Epithelial cell of proximal tubule (primary cell): ENCODE measurements around the gene RAD51D. TPM values are rescaled to one million over a fixed set of nuclear protein-coding genes. Genes with fewer than 3 reads are reported as not detected.
"Not testable (repeated sequence)": the region's sequence is repeated elsewhere in the genome, so short reads cannot be mapped to it uniquely, and the experiment has no call there.

Source experiments
- DNase-seq: peaks from one replicate; pipeline ENCODE4 v3.0.0-alpha.2; 2011; ENCODE audit warnings: low read depth
- H3K4me3 ChIP-seq: 2 replicates; pipeline ENCODE4 v1.5.1; 2011; ENCODE audit warnings: low read depth, mild to moderate bottlenecking, low read length
- CTCF ChIP-seq: conservative IDR thresholded peaks from 2 replicates; pipeline ENCODE4 v1.5.1; 2012; ENCODE audit warnings: low read depth, mild to moderate bottlenecking, low read length
- total RNA-seq: library from RNA; depleted of rRNA; stranded (reverse); fragments of >200 nt; gene quantifications from 2 replicates; pipeline ENCODE4 v1.2.3, GENCODE V29; 2015

RAD51D gene
- total RNA-seq, 1 donor from 2014 or later, result 17.2 TPM

- TF ChIP-seq CTCF, result no peak
- no peak overlapping the region for H3K4me3 ChIP-seq
- DNase-seq, result no peak
These were observed 69.5 kb downstream of the RAD51D start for GRCh38 chr17:35050170-35050569.

GRCh38 chr17:35048685-35049379 is 70.8 kb downstream of the RAD51D start:
- DNase-seq, result no peak
- H3K4me3 ChIP-seq, result no peak overlapping the region
- TF ChIP-seq CTCF, result no peak

- DNase-seq, result no peak
- peak overlapping the region; percentile 2 for H3K4me3 ChIP-seq
- TF ChIP-seq CTCF, result no peak
These were observed 72.8 kb downstream of the RAD51D start for GRCh38 chr17:35046740-35047283.

GRCh38 chr17:35046245-35046644 is 73.4 kb downstream of the RAD51D start:
- no peak overlapping the region for H3K4me3 ChIP-seq
- no peak for TF ChIP-seq CTCF
- DNase-seq, result no peak

- not testable (repeated sequence) for H3K4me3 ChIP-seq, DNase-seq
These were observed 74.1 kb downstream of the RAD51D start for GRCh38 chr17:35045458-35045979.

- DNase-seq, result no peak
- TF ChIP-seq CTCF, result no peak
- no peak overlapping the region for H3K4me3 ChIP-seq
These were observed 75.5 kb downstream of the RAD51D start for GRCh38 chr17:35044181-35044580.

Other genes starting within 250 kb of the RAD51D start
- 0.36 and 4.4 TPM in 2 replicates for gene CCT6B, start 158.4 kb downstream of the RAD51D start, total RNA-seq
- gene ZNF830, start 158.3 kb downstream of the RAD51D start, total RNA-seq, result 10.3 and 17.7 TPM in 2 replicates
- 36.2 and 40.9 TPM in 2 replicates for gene LIG3, start 139.3 kb downstream of the RAD51D start, total RNA-seq
- gene RFFL, start 56.2 kb downstream of the RAD51D start, total RNA-seq, result 17.7 and 31.5 TPM in 2 replicates
- not detected in 2 replicates for gene FNDC8, start 1.8 kb upstream of the RAD51D start, total RNA-seq
- gene NLE1, start 22.4 kb upstream of the RAD51D start, total RNA-seq, result 27.0 and 38.8 TPM in 2 replicates
- gene UNC45B, start 28.0 kb upstream of the RAD51D start, total RNA-seq, result not detected in 2 replicates
- gene SLC35G3, start 74.5 kb upstream of the RAD51D start, total RNA-seq, result not detected in 2 replicates
- gene SLFN5, start 123.2 kb upstream of the RAD51D start, total RNA-seq, result 15.6 and 28.8 TPM in 2 replicates